ENCODE measurements around the gene STX4. TPM values are rescaled to one million over a fixed set of nuclear protein-coding genes. Genes with fewer than 3 reads are reported as not detected.

The STX4 gene
- total RNA-seq, 1 donor from 2014 or later = 6.6 TPM

- no peaks in the 10 kb centered on the region for H3K27me3 Mint-ChIP-seq (ENCODE audit: insufficient read depth, low read depth)
- Histone ChIP-seq H3K4me2 (no peak overlapping the region), H2AFZ (replicated peaks) (no peak overlapping the region), H3K4me1 (no peaks in the 10 kb centered on the region), H3K36me3 (no peaks in the 10 kb centered on the region), H3K9ac (no peak overlapping the region), H3K9me3 (ENCODE audit: low read depth) (no peaks in the 10 kb centered on the region), H3K27ac (no peak overlapping the region), H3K4me3 (no peak overlapping the region), H3F3A (ENCODE audit: low read depth) (peaks cover 9% of the 10 kb centered on the region), H3K79me2 (ENCODE audit: low read depth) (no peaks in the 10 kb centered on the region), H3K27me3 (no peaks in the 10 kb centered on the region), H4K20me1 (ENCODE audit: low read depth) (no peaks in the 10 kb centered on the region)
- peaks cover 4% of the 10 kb centered on the region for H3K36me3 Mint-ChIP-seq
- DNase-seq (ENCODE audit: low spot score) = no peak
- no peaks in the 10 kb centered on the region for H3K9me3 Mint-ChIP-seq
- no peak for TF ChIP-seq EZH2 (IDR thresholded peaks at IDR 0.05)
- TF ChIP-seq CTCF (IDR thresholded peaks at IDR 0.05) = no peak
- TF ChIP-seq EZH2phosphoT487 (IDR thresholded peaks at IDR 0.05) = no peak
- H3K4me3 Mint-ChIP-seq = no peak overlapping the region
- no peak overlapping the region for H3K27ac Mint-ChIP-seq
- H3K4me1 Mint-ChIP-seq = no peaks in the 10 kb centered on the region
Observed at GRCh38 chr16:31042866-31043265, 9.5 kb downstream of the STX4 start.

GRCh38 chr16:31043352-31043751, 10.0 kb downstream of the STX4 start:
- H3K27ac Mint-ChIP-seq = no peak overlapping the region
- H3K36me3 ChIP-seq = no peaks in the 10 kb centered on the region
- peaks cover 9% of the 10 kb centered on the region for H3F3A ChIP-seq (ENCODE audit: low read depth)
- no peak overlapping the region for H3K4me3 Mint-ChIP-seq
- no peaks in the 10 kb centered on the region for H4K20me1 ChIP-seq (ENCODE audit: low read depth)
- H3K9ac ChIP-seq = no peak overlapping the region
- H3K4me1 ChIP-seq = no peaks in the 10 kb centered on the region
- H3K27me3 ChIP-seq = no peaks in the 10 kb centered on the region
- H3K9me3 Mint-ChIP-seq = no peaks in the 10 kb centered on the region
- H3K4me3 ChIP-seq = no peak overlapping the region
- no peaks in the 10 kb centered on the region for H3K27me3 Mint-ChIP-seq (ENCODE audit: insufficient read depth, low read depth)
- H3K4me1 Mint-ChIP-seq = no peaks in the 10 kb centered on the region
- no peaks in the 10 kb centered on the region for H3K9me3 ChIP-seq (ENCODE audit: low read depth)
- H2AFZ ChIP-seq (replicated peaks) = no peak overlapping the region
- H3K27ac ChIP-seq = no peak overlapping the region
- peaks cover 4% of the 10 kb centered on the region for H3K36me3 Mint-ChIP-seq
- H3K79me2 ChIP-seq (ENCODE audit: low read depth) = no peaks in the 10 kb centered on the region
- no peak overlapping the region for H3K4me2 ChIP-seq
- TF ChIP-seq EZH2phosphoT487 (IDR thresholded peaks at IDR 0.05) (no peak), EZH2 (IDR thresholded peaks at IDR 0.05) (no peak), CTCF (IDR thresholded peaks at IDR 0.05) (no peak)
- DNase-seq (ENCODE audit: low spot score) = no peak

- Histone ChIP-seq H3K27ac (no peak overlapping the region), H3K9me3 (ENCODE audit: low read depth) (no peaks in the 10 kb centered on the region), H3K4me3 (no peak overlapping the region), H3K79me2 (ENCODE audit: low read depth) (no peaks in the 10 kb centered on the region), H3K9ac (no peak overlapping the region), H3K4me1 (no peaks in the 10 kb centered on the region), H2AFZ (replicated peaks) (no peak overlapping the region), H4K20me1 (ENCODE audit: low read depth) (no peaks in the 10 kb centered on the region), H3K27me3 (no peaks in the 10 kb centered on the region), H3F3A (ENCODE audit: low read depth) (peaks cover 9% of the 10 kb centered on the region), H3K4me2 (no peak overlapping the region), H3K36me3 (no peaks in the 10 kb centered on the region)
- Mint-ChIP-seq H3K27ac (no peak overlapping the region), H3K4me3 (no peak overlapping the region), H3K9me3 (no peaks in the 10 kb centered on the region), H3K36me3 (peaks cover 4% of the 10 kb centered on the region), H3K27me3 (ENCODE audit: insufficient read depth, low read depth) (no peaks in the 10 kb centered on the region), H3K4me1 (no peaks in the 10 kb centered on the region)
- no peak for TF ChIP-seq EZH2 (IDR thresholded peaks at IDR 0.05)
- TF ChIP-seq EZH2phosphoT487 (IDR thresholded peaks at IDR 0.05) = no peak
- TF ChIP-seq CTCF (IDR thresholded peaks at IDR 0.05) = no peak
- no peak for DNase-seq (ENCODE audit: low spot score)
Observed at GRCh38 chr16:31043898-31044481, 10.6 kb downstream of the STX4 start.
